Neural progenitor cell (in vitro differentiated cells): ENCODE data around the gene LGR4. TPM values are rescaled to one million over a fixed set of nuclear protein-coding genes. Genes with fewer than 3 reads are reported as not detected.
A peak's percentile ranks its signal among the peaks of the same experiment; 100 is the strongest.

ENCODE experiments used
- DNase-seq: peaks from one replicate; pipeline ENCODE4 v3.0.0-alpha.2; 2016; ENCODE audit warnings: low spot score
- H2AFZ ChIP-seq: fragments of 200-600 bp; sonication (generic); replicated peaks from 2 replicates; pipeline ENCODE4 v1.6.1; 2016; ENCODE audit warnings: antibody characterized with exemption
- H3F3A ChIP-seq: fragments of 200-600 bp; sonication (generic); 2 replicates; pipeline ENCODE4 v1.6.1; 2016; ENCODE audit warnings: antibody characterized with exemption, low read depth
- H3K27ac ChIP-seq: fragments of 200-600 bp; sonication (generic); 2 replicates; pipeline ENCODE4 v1.5.1; 2016; ENCODE audit warnings: mild to moderate bottlenecking
- H3K27me3 ChIP-seq: fragments of 200-600 bp; sonication (generic); 2 replicates; pipeline ENCODE4 v1.6.1; 2016; ENCODE audit warnings: mild to moderate bottlenecking, moderate library complexity
- H3K36me3 ChIP-seq: fragments of 200-600 bp; sonication (generic); 2 replicates; pipeline ENCODE4 v1.5.1; 2016
- H3K4me1 ChIP-seq: fragments of 200-600 bp; sonication (generic); 2 replicates; pipeline ENCODE4 v1.6.1; 2016; ENCODE audit warnings: mixed run types
- H3K4me2 ChIP-seq: fragments of 200-600 bp; sonication (generic); 2 replicates; pipeline ENCODE4 v1.6.1; 2016
- H3K4me3 ChIP-seq: fragments of 200-600 bp; sonication (generic); 2 replicates; pipeline ENCODE4 v1.5.1; 2016
- H3K79me2 ChIP-seq: fragments of 200-600 bp; sonication (generic); 2 replicates; pipeline ENCODE4 v1.6.1; 2016; ENCODE audit warnings: low read depth
- H3K9ac ChIP-seq: fragments of 200-600 bp; sonication (generic); 2 replicates; pipeline ENCODE4 v1.6.1; 2016
- H3K9me3 ChIP-seq: fragments of 200-600 bp; sonication (generic); 2 replicates; pipeline ENCODE4 v1.5.1; 2016; ENCODE audit warnings: low read depth
- H4K20me1 ChIP-seq: fragments of 200-600 bp; sonication (generic); 2 replicates; pipeline ENCODE4 v1.6.1; 2016; ENCODE audit warnings: low read depth
- H3K27ac Mint-ChIP-seq: 3 replicates; pipeline ENCODE4 v1.8.0; 2021; ENCODE audit warnings: mixed read lengths
- H3K27me3 Mint-ChIP-seq: 2 replicates; pipeline ENCODE4 v1.8.0; 2022; ENCODE audit warnings: low read depth, mild to moderate bottlenecking, inconsistent platforms, moderate library complexity, mixed read lengths; ENCODE audit not compliant: insufficient read depth
- H3K36me3 Mint-ChIP-seq: 3 replicates; pipeline ENCODE4 v1.8.0; 2021; ENCODE audit warnings: mixed read lengths
- H3K4me1 Mint-ChIP-seq: 3 replicates; pipeline ENCODE4 v1.8.0; 2021; ENCODE audit warnings: mixed read lengths
- H3K4me3 Mint-ChIP-seq: 3 replicates; pipeline ENCODE4 v1.8.0; 2021; ENCODE audit warnings: mild to moderate bottlenecking, moderate library complexity, mixed read lengths
- H3K9me3 Mint-ChIP-seq: 3 replicates; pipeline ENCODE4 v1.8.0; 2020; ENCODE audit warnings: mixed read lengths
- EZH2 ChIP-seq: fragments of 200-600 bp; sonication (generic); IDR thresholded peaks from 2 replicates; pipeline ENCODE4 v1.6.1; 2017; ENCODE audit warnings: antibody characterized with exemption, mild to moderate bottlenecking, moderate library complexity
- EZH2phosphoT487 ChIP-seq: fragments of 200-600 bp; sonication (generic); IDR thresholded peaks from 2 replicates; pipeline ENCODE4 v1.6.1; 2017; ENCODE audit warnings: antibody characterized with exemption
- total RNA-seq: library from RNA; depleted of rRNA; stranded (reverse); fragments of >200 nt; gene quantifications from 2 replicates; pipeline ENCODE4 v1.2.3, GENCODE V29; 2015; ENCODE audit warnings: low replicate concordance
- TF ChIP-seq, protein P1 (sequence below): fragments of 200-600 bp; sonication (generic); IDR thresholded peaks from 2 replicates; pipeline ENCODE4 v1.5.1; 2017; ENCODE audit warnings: antibody characterized with exemption, mild to moderate bottlenecking

The LGR4 gene
- total RNA-seq, 1 donor from 2014 or later = 274 TPM

DNA sequence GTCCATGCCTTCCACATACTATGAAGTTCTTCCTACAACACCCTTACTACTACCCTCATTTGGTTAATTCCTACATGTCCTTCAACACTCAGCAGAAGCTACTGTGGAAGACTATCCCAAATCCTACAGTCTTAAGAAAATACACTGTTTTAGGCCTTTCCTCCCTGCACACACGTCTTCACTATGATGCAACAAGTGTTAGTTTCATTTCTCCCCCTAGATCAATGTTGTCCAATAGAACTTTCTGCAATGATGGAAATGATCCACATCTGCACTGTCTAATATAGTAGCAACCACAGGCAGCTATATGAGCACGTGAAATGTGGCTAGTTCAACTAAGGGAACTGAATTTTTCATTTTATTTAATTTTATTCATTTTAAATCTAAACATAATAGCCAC, 62.8 kb downstream of the LGR4 start:
- H2AFZ ChIP-seq = no peak overlapping the region
- H3K4me1 ChIP-seq = peaks cover 43% of the 10 kb centered on the region
- H3K9me3 Mint-ChIP-seq = no peaks in the 10 kb centered on the region
- H3K27me3 Mint-ChIP-seq = no peaks in the 10 kb centered on the region
- no peak overlapping the region for H3K4me2 ChIP-seq
- no peak overlapping the region for H3K27ac Mint-ChIP-seq
- peaks cover 21% of the 10 kb centered on the region for H3F3A ChIP-seq
- peaks cover 22% of the 10 kb centered on the region for H3K36me3 ChIP-seq
- TF ChIP-seq, protein P1, sequence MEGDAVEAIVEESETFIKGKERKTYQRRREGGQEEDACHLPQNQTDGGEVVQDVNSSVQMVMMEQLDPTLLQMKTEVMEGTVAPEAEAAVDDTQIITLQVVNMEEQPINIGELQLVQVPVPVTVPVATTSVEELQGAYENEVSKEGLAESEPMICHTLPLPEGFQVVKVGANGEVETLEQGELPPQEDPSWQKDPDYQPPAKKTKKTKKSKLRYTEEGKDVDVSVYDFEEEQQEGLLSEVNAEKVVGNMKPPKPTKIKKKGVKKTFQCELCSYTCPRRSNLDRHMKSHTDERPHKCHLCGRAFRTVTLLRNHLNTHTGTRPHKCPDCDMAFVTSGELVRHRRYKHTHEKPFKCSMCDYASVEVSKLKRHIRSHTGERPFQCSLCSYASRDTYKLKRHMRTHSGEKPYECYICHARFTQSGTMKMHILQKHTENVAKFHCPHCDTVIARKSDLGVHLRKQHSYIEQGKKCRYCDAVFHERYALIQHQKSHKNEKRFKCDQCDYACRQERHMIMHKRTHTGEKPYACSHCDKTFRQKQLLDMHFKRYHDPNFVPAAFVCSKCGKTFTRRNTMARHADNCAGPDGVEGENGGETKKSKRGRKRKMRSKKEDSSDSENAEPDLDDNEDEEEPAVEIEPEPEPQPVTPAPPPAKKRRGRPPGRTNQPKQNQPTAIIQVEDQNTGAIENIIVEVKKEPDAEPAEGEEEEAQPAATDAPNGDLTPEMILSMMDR = no peak
- no peak for TF ChIP-seq EZH2phosphoT487
- TF ChIP-seq EZH2 = no peak
- H3K4me3 Mint-ChIP-seq = no peak overlapping the region
- no peaks in the 10 kb centered on the region for H3K4me1 Mint-ChIP-seq
- H3K4me3 ChIP-seq = no peak overlapping the region
- peak overlapping the region; percentile 16 for H3K27ac ChIP-seq
- DNase-seq = no peak
- no peaks in the 10 kb centered on the region for H3K9me3 ChIP-seq
- no peak overlapping the region for H3K9ac ChIP-seq
- H3K36me3 Mint-ChIP-seq = no peaks in the 10 kb centered on the region
- no peaks in the 10 kb centered on the region for H3K27me3 ChIP-seq
- peaks cover 90% of the 10 kb centered on the region for H4K20me1 ChIP-seq
- peaks cover 100% of the 10 kb centered on the region for H3K79me2 ChIP-seq

DNA sequence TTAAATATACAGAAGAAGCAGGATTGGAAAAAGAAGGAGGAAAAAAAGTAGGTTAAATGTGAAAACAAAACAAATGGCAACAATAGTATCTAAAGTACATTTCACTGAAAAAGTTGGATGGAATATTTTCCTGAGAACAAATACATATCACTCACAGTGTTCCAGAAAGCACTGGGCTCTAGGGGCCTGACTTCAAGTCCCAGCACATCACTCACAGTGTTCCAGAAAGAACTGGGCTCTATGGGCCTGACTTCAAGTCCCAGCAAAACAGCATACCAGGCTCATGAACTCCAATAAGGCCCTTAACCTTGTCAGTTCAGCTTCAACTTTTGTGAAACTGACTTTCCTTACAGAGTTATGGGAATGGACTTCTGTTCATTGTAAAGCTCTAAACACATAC, 63.5 kb downstream of the LGR4 start:
- Histone ChIP-seq H3K27ac (peak overlapping the region; percentile 16), H3K4me2 (no peak overlapping the region), H3K9me3 (no peaks in the 10 kb centered on the region), H3K4me3 (no peak overlapping the region), H3K27me3 (no peaks in the 10 kb centered on the region), H3K36me3 (peaks cover 22% of the 10 kb centered on the region), H3K4me1 (peaks cover 40% of the 10 kb centered on the region), H2AFZ (no peak overlapping the region), H3K9ac (no peak overlapping the region), H3K79me2 (peaks cover 100% of the 10 kb centered on the region), H3F3A (peaks cover 25% of the 10 kb centered on the region), H4K20me1 (peaks cover 87% of the 10 kb centered on the region)
- no peak overlapping the region for H3K4me3 Mint-ChIP-seq
- no peaks in the 10 kb centered on the region for H3K36me3 Mint-ChIP-seq
- no peaks in the 10 kb centered on the region for H3K27me3 Mint-ChIP-seq
- TF ChIP-seq EZH2 = no peak
- DNase-seq = no peak
- H3K9me3 Mint-ChIP-seq = no peaks in the 10 kb centered on the region
- no peaks in the 10 kb centered on the region for H3K4me1 Mint-ChIP-seq
- H3K27ac Mint-ChIP-seq = no peak overlapping the region

DNA sequence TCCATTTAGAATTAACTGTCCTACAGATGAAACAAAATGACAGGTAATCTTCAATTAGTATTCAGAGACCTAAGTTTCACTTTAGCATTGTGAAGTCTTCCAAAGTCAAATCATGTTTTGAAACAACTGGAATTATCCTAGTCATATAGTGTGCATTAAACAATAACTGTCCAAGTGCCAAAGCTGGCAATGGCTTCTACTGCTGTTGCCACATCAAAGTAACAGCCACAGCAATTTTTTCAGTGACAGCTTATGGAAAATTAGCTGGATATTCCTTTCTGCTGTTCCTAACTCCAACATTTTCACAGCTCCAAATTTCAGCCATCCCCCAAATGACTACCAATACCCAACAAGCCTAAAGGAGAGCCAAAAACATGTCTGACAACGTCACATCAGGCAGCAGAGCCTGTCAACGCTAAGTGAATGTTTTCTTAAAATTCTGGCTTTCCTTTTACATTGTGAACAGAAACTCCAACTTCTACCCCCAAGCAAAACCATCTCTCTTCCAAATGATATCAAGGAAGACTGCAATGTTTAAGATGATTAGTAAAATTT, 64.3 kb downstream of the LGR4 start:
- no peak overlapping the region for H3K4me2 ChIP-seq
- H3K36me3 ChIP-seq = peaks cover 22% of the 10 kb centered on the region
- no peaks in the 10 kb centered on the region for H3K9me3 ChIP-seq
- H3K36me3 Mint-ChIP-seq = no peaks in the 10 kb centered on the region
- no peaks in the 10 kb centered on the region for H3K27me3 Mint-ChIP-seq
- no peak overlapping the region for H3K4me3 ChIP-seq
- no peak for DNase-seq
- H3K4me1 ChIP-seq = peaks cover 33% of the 10 kb centered on the region
- H3K4me1 Mint-ChIP-seq = no peaks in the 10 kb centered on the region
- TF ChIP-seq, protein P1 = no peak
- TF ChIP-seq EZH2 = no peak
- TF ChIP-seq EZH2phosphoT487 = no peak
- H3F3A ChIP-seq = peaks cover 30% of the 10 kb centered on the region
- no peaks in the 10 kb centered on the region for H3K9me3 Mint-ChIP-seq
- no peaks in the 10 kb centered on the region for H3K27me3 ChIP-seq
- H3K9ac ChIP-seq = no peak overlapping the region
- no peak overlapping the region for H3K27ac Mint-ChIP-seq
- peaks cover 100% of the 10 kb centered on the region for H3K79me2 ChIP-seq
- H2AFZ ChIP-seq = no peak overlapping the region
- H3K27ac ChIP-seq = no peak overlapping the region
- H3K4me3 Mint-ChIP-seq = no peak overlapping the region
- peaks cover 80% of the 10 kb centered on the region for H4K20me1 ChIP-seq

DNA sequence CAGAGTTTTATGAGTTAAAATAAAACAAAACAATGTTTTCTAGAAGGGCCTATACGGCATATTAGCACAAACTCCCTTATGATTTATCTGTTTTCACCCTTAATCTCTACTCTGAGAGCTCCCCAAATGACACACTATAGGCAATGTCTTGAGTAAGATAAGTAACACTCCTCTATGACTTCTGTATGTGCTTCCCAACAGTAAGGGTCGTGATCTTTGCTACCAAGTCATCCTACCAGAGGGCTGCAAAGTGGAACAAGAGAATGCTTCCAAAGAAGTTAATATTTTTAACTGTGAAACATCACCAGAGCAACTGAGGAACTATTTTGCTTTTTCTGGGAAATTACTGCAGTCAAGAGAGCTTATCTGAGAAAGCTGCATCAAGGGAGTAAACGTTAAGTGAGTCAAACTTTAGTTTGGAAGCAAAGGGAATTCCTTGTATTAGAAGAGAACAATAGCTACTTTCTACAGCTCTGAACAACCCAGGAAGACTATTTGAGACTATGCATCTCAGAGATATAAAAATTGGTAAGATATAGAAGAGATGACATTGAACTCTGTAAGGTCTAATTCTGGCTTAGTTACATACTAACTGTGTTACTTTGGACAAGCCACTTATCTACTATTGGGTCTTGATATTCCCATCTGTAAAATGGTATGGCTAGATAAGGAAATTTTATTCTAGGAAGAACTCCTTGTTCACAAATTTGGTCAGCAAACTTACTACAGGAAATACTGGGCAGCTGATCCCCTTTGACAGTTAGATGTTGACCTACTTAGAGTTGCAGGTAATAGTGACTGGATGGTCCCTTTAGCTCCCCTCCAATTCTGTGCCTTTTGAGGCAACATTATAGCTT, 65.9 kb downstream of the LGR4 start:
- H3K9ac ChIP-seq = no peak overlapping the region
- no peaks in the 10 kb centered on the region for H3K9me3 Mint-ChIP-seq
- peaks cover 44% of the 10 kb centered on the region for H3K4me1 ChIP-seq
- TF ChIP-seq EZH2 = no peak
- TF ChIP-seq, protein P1 = no peak
- TF ChIP-seq EZH2phosphoT487 = no peak
- H3K79me2 ChIP-seq = peaks cover 100% of the 10 kb centered on the region
- no peak overlapping the region for H3K4me3 Mint-ChIP-seq
- H3K27me3 ChIP-seq = no peaks in the 10 kb centered on the region
- no peak overlapping the region for H2AFZ ChIP-seq
- no peaks in the 10 kb centered on the region for H3K27me3 Mint-ChIP-seq
- no peak for DNase-seq
- peak overlapping the region; percentile 10 for H3K27ac ChIP-seq
- no peak overlapping the region for H3K4me3 ChIP-seq
- H3F3A ChIP-seq = peaks cover 43% of the 10 kb centered on the region
- H4K20me1 ChIP-seq = peaks cover 80% of the 10 kb centered on the region
- H3K27ac Mint-ChIP-seq = no peak overlapping the region
- peaks cover 22% of the 10 kb centered on the region for H3K36me3 ChIP-seq
- peaks cover 2% of the 10 kb centered on the region for H3K36me3 Mint-ChIP-seq
- H3K9me3 ChIP-seq = no peaks in the 10 kb centered on the region
- no peak overlapping the region for H3K4me2 ChIP-seq
- H3K4me1 Mint-ChIP-seq = no peaks in the 10 kb centered on the region
